NCI-H1930 (cell line): ENCODE data around the gene RASSF3.

Experiments used
- DNase-seq, 2 experiments: peaks; one replicate each; lab custom pipeline; 2025; lab: John Stamatoyannopoulos, UW

Gene RASSF3

DNA sequence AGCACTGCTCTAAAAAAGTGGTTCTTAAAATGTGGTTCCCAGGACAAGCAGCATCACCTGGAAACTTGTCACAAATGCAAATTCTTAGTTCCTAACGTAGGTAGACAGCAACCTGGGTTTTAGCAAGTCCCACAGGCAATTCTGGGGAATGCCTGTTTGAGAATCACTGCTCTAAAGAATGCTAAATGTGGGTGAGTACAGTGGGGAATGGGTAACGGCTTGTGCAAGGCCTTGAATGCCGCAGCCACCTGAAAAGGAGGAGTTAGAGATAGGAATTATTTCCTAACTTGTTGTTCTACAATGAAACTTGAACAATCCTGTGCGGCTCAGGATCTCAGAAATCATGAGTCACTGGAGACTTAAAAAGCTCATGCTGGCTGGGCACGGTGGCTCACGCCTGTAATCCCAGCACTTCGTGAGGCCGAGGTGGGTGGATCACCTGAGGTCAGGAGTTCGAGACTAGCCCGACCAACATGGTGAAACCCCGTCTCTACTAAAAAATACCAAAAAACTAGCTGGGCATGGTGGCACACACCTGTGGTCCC is 114.0 kb downstream of the RASSF3 start:
- DNase-seq, result no peak

DNA sequence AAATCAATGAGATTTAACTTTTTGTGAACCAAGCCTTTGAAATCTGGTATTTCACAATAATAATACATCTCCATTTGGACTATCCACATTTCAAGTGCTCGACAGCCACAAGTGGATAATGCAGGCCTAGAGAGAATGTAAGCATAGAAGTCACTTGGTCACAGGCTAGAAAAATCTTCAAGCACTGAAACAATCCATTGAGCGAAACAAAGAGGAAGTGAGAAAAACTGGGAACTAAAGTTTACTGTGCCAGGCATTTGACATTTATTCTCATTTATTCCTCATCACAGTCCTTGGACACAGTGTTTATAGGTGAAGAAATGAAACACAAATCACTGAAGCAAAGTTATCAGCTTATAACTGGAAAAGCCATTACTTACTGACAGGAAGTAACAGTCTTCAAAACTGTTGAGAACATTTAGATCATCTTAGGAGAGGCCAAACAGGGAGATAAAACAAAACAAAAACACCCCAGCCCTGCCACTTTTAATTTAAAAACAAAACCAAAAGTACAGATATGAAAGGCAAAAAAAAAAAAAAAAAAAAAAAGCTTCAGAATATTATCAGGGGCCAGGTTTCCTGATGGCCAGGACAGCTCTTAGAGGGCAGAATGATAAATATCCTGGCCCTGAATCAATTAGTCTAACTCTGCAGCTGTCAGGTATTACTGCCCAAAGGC is 119.8 kb downstream of the RASSF3 start:
- no peak for DNase-seq

DNA sequence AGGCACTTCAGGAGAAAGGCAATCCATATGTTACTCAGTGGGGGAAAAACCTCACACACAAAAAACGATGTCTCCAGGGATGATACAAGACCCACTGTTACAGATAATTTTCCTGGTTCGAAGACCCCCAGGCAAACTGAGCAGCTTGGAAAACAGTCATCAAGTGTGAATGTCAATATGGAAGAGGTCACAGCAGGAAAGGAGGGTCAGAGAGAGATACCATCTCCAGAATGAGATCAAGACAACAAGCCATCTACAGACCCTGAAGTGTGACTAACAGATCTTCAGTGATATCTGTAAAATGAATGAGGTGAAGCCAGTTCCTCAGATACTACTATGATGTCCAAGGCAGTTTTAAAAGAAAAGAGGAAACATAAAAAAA is 120.3 kb downstream of the RASSF3 start:
- DNase-seq, result no peak

- DNase-seq, result no peak
These were observed 121.4 kb downstream of the RASSF3 start for GRCh38 chr12:64731683-64732082.

DNA sequence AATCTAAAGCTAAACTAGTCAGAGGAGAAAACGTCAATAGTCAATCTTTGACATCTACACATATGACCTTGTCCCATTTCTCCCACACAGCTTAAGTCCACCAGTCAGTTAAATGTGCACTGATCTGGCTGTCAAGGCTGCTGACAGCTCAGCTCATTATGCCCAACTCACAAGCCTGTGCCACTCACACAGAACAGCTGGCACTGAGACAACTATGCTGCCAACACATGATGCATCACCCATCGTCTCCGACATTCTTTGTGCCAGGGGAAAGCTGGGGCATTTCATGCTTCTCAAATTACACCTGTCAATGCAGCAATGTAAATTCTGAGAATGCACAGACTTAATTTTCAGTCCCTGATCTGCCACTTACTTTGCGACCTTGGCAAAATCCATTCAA is 123.6 kb downstream of the RASSF3 start:
- no peak for DNase-seq

- DNase-seq, result no peak
These were observed 125.1 kb downstream of the RASSF3 start for GRCh38 chr12:64735442-64735841.

- no peak for DNase-seq
These were observed 126.5 kb downstream of the RASSF3 start for GRCh38 chr12:64736771-64737170.

DNA sequence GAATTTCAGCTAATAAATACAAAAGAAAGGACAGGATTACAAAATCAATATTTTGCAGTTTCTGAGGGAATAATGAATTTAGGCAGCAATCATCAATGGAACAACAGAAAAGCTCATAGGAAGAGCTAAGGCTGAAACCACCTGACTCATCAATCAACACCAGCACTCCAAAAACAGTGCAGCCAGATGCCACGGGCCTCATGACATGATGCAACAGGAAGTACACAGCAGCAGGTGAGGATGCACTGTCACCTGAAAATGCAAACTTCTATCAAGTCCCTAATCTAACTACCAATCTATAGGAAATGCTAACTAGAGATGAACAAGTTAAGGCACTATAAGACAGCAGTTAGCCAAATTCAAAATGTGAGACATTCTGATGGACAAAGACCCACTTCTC is 127.2 kb downstream of the RASSF3 start:
- DNase-seq, result no peak

DNA sequence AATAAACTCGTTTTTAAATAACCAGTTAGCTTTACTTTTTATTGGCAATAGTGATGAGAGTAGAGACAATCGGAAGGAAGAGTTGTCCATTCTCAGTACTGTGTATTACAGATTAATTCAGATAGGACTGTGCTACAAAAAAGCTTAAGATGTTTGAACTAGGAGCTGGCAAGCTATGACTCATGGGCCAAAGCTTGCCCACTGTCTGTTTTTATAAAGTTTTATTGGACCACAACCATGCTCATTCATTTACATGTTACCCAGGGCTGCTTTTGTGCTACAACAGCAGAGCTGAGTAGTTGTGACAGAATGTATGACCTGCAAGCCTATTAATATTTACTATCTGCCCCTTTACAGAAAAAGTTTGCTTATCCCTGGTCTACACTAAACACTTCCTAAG is 129.5 kb downstream of the RASSF3 start:
- DNase-seq, result no peak

- DNase-seq, result no peak
These were observed 130.4 kb downstream of the RASSF3 start for GRCh38 chr12:64740646-64741045.

DNA sequence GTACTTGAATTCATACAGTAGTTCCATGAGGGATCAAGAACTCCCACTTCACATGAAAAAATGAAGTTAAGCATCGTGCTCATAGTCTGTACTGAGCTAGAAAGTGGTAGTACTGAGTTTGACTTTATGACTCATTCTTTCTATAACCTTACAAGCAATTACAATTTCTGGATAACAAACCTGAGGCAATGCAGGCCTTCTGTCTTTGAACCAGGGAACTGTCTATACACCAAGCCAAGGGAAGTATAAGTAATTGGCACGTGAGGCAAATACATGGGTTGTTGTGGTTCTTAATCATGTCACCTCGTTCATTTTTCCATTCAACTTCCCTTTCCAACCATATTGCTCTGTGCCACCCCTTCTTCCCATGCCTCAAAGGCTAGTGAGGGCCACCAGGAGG is 132.1 kb downstream of the RASSF3 start:
- no peak for DNase-seq

GRCh38 chr12:64743206-64743605 is 132.9 kb downstream of the RASSF3 start:
- no peak for DNase-seq

GRCh38 chr12:64744422-64745258 is 134.3 kb downstream of the RASSF3 start:
- DNase-seq, result no peak

DNA sequence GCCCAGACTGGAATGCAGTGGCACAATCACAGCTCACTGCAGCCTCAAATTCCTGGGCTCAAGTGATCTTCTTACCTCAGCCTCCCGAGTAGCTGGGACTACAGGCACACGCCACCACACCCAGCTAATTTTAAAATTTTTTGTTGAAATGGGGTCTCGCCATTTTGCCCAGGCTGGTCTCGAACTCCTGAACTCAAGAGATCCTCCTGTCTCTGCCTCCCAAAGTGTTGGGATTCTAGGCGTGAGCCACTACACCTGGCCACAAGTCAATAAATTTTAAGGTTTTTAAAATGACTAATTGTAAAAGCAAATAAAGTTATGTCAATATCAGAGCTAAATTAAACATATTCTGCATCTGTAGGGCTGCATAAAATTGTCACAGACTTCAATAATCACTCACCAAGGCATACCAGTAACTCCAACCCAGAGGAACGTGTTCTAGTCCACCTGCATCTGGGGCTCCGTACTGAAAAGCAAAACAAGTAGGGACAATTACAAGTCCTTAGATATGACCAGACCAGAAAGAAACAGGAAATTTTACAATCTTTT is 135.0 kb downstream of the RASSF3 start:
- no peak for DNase-seq

DNA sequence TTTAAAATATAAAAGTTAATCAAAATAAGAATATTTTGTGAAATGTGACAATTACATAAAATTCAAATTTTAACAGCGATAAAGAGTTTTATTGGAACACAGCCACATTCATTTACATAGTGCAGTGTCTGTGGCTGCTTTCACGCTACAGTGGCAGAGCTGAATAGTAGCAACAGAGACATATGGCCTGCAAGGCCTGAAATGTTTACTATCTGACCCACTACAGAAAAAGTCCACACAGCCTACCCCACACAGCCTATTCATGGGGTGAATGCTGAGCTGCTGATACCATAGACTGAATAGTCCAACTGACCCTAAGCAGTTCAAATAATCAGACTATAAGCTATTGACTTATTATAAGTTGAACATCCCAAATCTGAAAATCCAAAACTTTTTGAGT is 135.7 kb downstream of the RASSF3 start:
- DNase-seq, result no peak

DNA sequence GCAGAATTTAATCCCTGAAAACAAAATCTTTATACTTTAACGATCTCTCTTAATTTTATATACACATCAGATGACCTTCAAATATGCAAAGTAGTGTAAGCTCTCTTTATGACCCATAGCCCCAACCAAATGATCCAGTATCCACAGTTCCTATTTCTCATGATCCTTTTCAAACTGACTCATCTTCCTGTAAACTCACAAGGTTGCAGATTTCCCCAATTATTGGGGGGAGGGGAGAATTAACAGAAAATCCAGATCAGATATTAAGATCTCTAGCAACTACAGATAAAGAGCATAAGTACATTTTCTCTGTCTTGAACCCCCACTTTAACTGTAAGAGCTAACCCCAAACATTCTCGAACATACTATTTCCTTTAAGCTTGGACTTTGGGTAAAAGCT is 136.4 kb downstream of the RASSF3 start:
- no peak for DNase-seq
